GM10266 (cell line): ENCODE results near the gene ZC3H12C.

Source experiments
- DNase-seq: peaks from one replicate; pipeline ENCODE4 v3.0.0; 2012; ENCODE audit errors: extremely low spot score
- CTCF ChIP-seq: IDR thresholded peaks from 2 replicates; pipeline ENCODE4 v1.5.1; 2012; ENCODE audit warnings: mild to moderate bottlenecking, low read depth; ENCODE audit not compliant: control insufficient read depth, insufficient read depth; ENCODE audit errors: missing control alignments

The ZC3H12C gene

GRCh38 chr11:110173811-110174644, 80.8 kb downstream of the ZC3H12C start:
- DNase-seq: peak; percentile 53
- peak; percentile 77 for TF ChIP-seq CTCF

DNA sequence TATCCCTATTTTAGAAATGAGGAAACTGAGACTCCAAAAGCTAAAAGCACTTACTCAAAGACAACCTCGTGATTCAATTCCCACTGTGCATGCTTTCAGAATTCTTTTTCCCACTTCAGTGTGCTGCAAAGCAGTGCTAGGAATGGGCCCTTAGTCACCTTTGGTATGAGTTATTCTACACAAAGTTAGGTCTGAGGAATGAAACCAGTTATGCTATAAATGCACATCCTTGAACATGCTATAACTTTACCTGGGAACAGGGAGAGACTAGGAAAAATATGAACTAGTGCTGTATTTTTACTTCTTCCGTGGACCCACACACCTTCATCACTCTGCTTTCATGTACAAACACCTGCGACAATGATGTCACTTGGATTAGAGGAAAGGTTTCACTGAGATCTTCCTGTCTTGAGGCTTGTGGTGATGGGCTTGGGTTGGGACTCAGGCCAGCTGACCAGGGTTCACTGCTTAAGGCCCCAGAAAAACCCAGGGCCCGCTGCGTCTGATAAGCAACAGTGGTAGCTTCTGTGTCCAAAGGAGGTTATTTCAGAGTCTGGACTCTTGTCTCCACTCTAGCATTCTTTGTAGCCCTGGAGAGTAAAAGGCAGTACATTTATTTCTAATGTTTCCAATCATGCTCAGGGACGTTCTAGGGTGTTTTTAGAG, 81.6 kb downstream of the ZC3H12C start:
- no peak for DNase-seq
- TF ChIP-seq CTCF: no peak

DNA sequence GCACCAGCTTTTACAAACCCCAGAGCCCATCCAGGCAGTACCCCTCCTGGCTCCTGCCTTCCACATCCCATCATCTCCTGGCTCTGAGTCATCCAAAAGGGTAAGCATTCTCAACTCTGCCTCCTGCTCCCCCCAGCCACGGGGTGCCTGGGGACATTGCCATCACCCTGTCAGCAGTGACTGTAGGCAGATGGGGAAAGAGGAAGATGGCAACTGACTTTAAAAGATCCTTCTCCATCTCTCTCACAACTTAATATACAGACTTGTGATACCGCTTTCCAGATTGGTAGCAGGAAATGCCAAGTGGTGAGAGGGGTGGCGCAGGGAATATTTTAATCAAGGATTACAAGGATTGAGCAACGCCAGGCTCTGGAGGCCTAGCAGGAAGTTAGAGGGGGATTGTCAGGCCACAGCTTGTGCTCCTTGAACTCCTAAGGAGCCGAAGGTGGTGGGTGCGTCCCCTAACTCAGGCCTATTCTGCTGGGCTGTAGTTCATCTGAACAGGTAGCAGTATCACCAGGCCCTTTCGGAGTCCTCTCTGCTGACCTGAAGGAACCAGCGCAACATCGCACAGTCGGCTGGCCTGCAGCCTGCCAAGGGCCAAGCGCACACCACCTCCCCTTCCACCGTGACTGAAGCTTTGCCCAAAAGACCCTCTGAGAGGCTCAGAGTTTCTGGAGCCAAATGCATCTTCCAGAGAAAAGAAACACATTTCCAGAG, 83.3 kb downstream of the ZC3H12C start:
- TF ChIP-seq CTCF: no peak
- DNase-seq: no peak

GRCh38 chr11:110177086-110177456, 83.9 kb downstream of the ZC3H12C start:
- DNase-seq: no peak

GRCh38 chr11:110179064-110179463, 85.9 kb downstream of the ZC3H12C start:
- DNase-seq: no peak
- no peak for TF ChIP-seq CTCF

More at GRCh38 chr11:110177086-110177456, 83.9 kb downstream of the ZC3H12C start:
- no peak for TF ChIP-seq CTCF

GRCh38 chr11:110182886-110183285, 89.7 kb downstream of the ZC3H12C start:
- TF ChIP-seq CTCF: no peak
- DNase-seq: no peak
